Measurements from ENCODE around the gene PPP4R2. TPM values are rescaled to one million over a fixed set of nuclear protein-coding genes. Genes with fewer than 3 reads are reported as not detected.

Gene PPP4R2
- total RNA-seq, 1 donor from 2014 or later = 65.7 TPM

DNA sequence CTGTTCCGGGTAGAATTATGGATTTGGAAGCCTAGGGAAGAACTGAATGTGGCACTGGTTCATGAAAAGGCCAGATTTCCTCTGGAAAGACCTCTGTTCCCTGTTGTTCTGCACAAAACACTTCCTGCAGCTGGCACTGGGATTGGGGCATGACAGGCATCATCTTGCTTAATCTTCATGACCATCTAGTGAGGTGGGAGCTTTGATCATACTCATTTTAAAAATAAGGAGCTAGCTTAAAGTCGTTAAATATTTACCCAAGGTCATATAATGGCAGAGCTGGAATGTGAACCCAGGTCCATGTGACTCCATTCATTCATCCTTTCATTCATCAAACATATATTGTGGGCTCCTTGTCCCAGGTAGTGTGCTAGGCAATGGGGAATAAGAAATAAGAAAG is 105.3 kb downstream of the PPP4R2 start:
- Histone ChIP-seq H3K4me1 (no peaks in the 10 kb centered on the region), H3K36me3 (no peaks in the 10 kb centered on the region), H3K27ac (no peak overlapping the region), H3K4me3 (no peak overlapping the region), H3K9me3 (no peaks in the 10 kb centered on the region), H3K27me3 (no peaks in the 10 kb centered on the region)
- TF ChIP-seq, protein P1, sequence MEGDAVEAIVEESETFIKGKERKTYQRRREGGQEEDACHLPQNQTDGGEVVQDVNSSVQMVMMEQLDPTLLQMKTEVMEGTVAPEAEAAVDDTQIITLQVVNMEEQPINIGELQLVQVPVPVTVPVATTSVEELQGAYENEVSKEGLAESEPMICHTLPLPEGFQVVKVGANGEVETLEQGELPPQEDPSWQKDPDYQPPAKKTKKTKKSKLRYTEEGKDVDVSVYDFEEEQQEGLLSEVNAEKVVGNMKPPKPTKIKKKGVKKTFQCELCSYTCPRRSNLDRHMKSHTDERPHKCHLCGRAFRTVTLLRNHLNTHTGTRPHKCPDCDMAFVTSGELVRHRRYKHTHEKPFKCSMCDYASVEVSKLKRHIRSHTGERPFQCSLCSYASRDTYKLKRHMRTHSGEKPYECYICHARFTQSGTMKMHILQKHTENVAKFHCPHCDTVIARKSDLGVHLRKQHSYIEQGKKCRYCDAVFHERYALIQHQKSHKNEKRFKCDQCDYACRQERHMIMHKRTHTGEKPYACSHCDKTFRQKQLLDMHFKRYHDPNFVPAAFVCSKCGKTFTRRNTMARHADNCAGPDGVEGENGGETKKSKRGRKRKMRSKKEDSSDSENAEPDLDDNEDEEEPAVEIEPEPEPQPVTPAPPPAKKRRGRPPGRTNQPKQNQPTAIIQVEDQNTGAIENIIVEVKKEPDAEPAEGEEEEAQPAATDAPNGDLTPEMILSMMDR (IDR thresholded peaks at IDR 0.05) = no peak
- intact Hi-C loops (cut with DNase I) = loop anchor here (5.0 kb wide), 1 partner anchor 330 kb away; no protein-coding TSS in a partner anchor
- DNase-seq = no peak
- no peak for ATAC-seq

DNA sequence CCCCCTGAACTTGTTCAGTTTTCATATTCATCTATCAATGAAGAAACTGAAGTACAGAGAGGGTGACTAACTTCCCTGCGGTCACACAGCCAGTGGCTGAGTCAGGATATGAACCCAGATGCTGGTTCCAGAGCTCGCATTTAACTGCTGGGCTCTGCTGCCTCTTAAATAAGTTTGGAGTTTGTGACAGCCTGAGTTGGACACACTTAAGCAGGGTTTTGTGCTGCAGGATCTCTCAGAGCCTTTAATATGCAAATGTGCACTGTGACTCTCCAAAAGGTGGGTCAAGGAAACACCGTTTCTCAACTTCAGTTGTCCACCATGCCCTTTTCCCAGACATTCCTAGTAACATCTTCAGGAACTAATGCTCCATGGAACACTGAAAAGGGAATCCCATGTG is 110.6 kb downstream of the PPP4R2 start:
- Histone ChIP-seq H3K4me1 (no peaks in the 10 kb centered on the region), H3K4me3 (no peak overlapping the region), H3K36me3 (no peaks in the 10 kb centered on the region), H3K27ac (no peak overlapping the region), H3K9me3 (no peaks in the 10 kb centered on the region), H3K27me3 (no peaks in the 10 kb centered on the region)
- intact Hi-C loops (cut with DNase I) = no loop called here
- TF ChIP-seq, protein P1 (IDR thresholded peaks at IDR 0.05) = no peak
- DNase-seq (no peak), ATAC-seq (no peak)

- no peaks in the 10 kb centered on the region for H3K27me3 ChIP-seq
- H3K4me1 ChIP-seq = no peaks in the 10 kb centered on the region
- H3K4me3 ChIP-seq = no peak overlapping the region
- intact Hi-C loops (cut with DNase I) = no loop called here
- DNase-seq = no peak
- no peaks in the 10 kb centered on the region for H3K36me3 ChIP-seq
- TF ChIP-seq, protein P1 (IDR thresholded peaks at IDR 0.05) = no peak
- no peak for ATAC-seq
- no peaks in the 10 kb centered on the region for H3K9me3 ChIP-seq
- no peak overlapping the region for H3K27ac ChIP-seq
These were observed 111.1 kb downstream of the PPP4R2 start for GRCh38 chr3:73107676-73108187.

DNA sequence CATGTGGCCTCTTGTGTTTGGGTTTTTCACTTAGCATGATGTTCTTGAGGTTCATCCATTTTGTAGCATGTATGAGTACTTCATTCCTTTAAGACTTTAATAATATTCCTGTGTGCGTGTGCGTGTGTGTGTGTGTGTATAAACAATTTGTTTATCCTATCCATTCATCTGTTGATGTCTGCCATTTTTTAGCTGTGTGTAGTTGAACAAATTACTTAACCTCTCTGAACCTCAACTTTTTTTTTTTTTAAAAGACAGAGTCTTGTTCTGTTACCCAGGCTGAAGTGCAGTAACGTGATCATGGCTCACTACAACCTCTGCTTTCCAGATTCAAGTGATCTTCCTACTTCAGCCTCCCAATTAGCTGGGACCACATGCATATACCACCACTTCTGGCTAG is 112.1 kb downstream of the PPP4R2 start:
- H3K9me3 ChIP-seq = no peaks in the 10 kb centered on the region
- no peaks in the 10 kb centered on the region for H3K36me3 ChIP-seq
- H3K4me3 ChIP-seq = no peak overlapping the region
- TF ChIP-seq, protein P1 (IDR thresholded peaks at IDR 0.05) = no peak
- H3K4me1 ChIP-seq = no peaks in the 10 kb centered on the region
- ATAC-seq (no peak), DNase-seq (no peak)
- intact Hi-C loops (cut with DNase I) = no loop called here
- no peaks in the 10 kb centered on the region for H3K27me3 ChIP-seq
- H3K27ac ChIP-seq = no peak overlapping the region

DNA sequence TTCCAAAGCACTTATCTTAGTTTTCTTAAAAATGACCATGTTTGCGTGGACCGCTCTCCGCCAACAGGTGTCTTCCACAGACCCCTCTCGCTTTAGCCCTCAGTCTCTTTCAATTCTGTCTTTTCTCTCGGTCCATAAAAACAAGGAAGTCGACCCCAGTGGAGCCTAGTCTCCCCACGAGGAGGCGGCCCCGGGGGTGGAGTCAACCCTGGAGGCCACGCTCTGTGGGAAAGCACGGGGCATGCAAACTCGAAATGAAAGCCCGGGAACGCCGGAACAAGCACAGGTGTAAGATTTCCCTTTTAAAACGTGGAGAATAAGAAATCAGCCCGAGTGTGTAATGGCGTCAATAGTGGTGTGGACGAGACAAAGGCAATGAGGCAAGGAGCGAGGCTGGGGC is 113.9 kb downstream of the PPP4R2 start:
- no peak overlapping the region for H3K27ac ChIP-seq
- no peaks in the 10 kb centered on the region for H3K4me1 ChIP-seq
- intact Hi-C loops (cut with DNase I) = no loop called here
- ATAC-seq = no peak
- no peak overlapping the region for H3K4me3 ChIP-seq
- no peaks in the 10 kb centered on the region for H3K36me3 ChIP-seq
- H3K27me3 ChIP-seq = no peaks in the 10 kb centered on the region
- DNase-seq = no peak
- no peaks in the 10 kb centered on the region for H3K9me3 ChIP-seq
- TF ChIP-seq, protein P1 (IDR thresholded peaks at IDR 0.05) = no peak

DNA sequence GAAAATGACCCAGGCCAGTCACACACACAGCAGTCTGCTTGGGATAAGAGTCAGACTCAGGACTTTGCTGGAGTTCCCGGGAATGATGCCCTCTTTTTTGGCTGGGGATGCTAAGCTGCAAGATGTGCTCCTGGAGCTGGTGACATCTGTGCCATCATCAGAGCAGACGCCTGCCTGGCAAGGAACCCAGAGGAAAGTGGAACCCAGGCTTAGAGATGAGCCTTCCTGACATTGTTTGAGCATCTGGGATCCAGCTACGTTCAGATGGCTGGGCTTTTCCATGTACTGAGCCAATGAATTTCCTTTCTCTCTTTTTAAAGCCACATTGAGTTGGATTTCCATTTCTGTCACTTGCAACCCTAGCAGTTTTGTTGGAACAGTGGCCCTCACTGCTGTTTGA is 118.1 kb downstream of the PPP4R2 start:
- H3K36me3 ChIP-seq = no peaks in the 10 kb centered on the region
- no peak overlapping the region for H3K4me3 ChIP-seq
- DNase-seq = no peak
- H3K9me3 ChIP-seq = no peaks in the 10 kb centered on the region
- H3K4me1 ChIP-seq = no peaks in the 10 kb centered on the region
- H3K27me3 ChIP-seq = no peaks in the 10 kb centered on the region
- no peak for ATAC-seq
- no peak overlapping the region for H3K27ac ChIP-seq
- intact Hi-C loops (cut with DNase I) = no loop called here
- TF ChIP-seq, protein P1 (IDR thresholded peaks at IDR 0.05) = no peak

All from upper lobe of right lung (tissue), 1 donor.